Common myeloid progenitor, CD34-positive (primary cell): Measurements from ENCODE around the gene EFNB2.

Experiments
- CTCF ChIA-PET: fragments of 350-600 bp; sonication (Branson Sonifier 250); formaldehyde crosslinking; loops from one replicate; lab custom pipeline; 2021; ENCODE audit warnings: antibody characterized with exemption; lab: Charles Lee
- POLR2A ChIA-PET: fragments of 350-600 bp; sonication (Branson Sonifier 250); formaldehyde crosslinking; loops from one replicate; lab custom pipeline; 2021; ENCODE audit warnings: antibody characterized with exemption; lab: Charles Lee
- DNase-seq, 3 donors: peaks; one replicate each; pipeline versions ENCODE4 v3.0.0 to v3.0.0-alpha.2; 2013
- H3K27ac ChIP-seq, 2 experiments: 1 replicate in 1 of 2; 2 replicates in 1 of 2; pipeline ENCODE4 v1.7.0; 2013; ENCODE audit warnings: inconsistent platforms in 2 of 2, low read length in 2 of 2, mild to moderate bottlenecking in 2 of 2, low read depth in 1 of 2, moderate library complexity in 1 of 2; ENCODE audit not compliant: severe bottlenecking in 2 of 2, insufficient read depth in 1 of 2, poor library complexity in 1 of 2
- H3K27me3 ChIP-seq, 5 experiments: replicated peaks in 2 of 5; 1 replicate in 3 of 5; 2 replicates in 2 of 5; pipeline versions ENCODE4 v1.6.1 to v1.7.0; 2013; ENCODE audit warnings: low read length in 4 of 5, mild to moderate bottlenecking in 2 of 5, moderate library complexity in 2 of 5, inconsistent platforms in 1 of 5; ENCODE audit not compliant: insufficient read depth in 5 of 5, control insufficient read depth in 4 of 5
- H3K36me3 ChIP-seq, 4 experiments: 1 replicate in 2 of 4; 2 replicates in 2 of 4; pipeline versions ENCODE4 v1.6.1 to v1.7.0; 2013; ENCODE audit warnings: low read length in 3 of 4, control low read depth in 1 of 4, mild to moderate bottlenecking in 1 of 4; ENCODE audit not compliant: control insufficient read depth in 4 of 4, insufficient read depth in 4 of 4
- H3K4me1 ChIP-seq, 4 experiments: 1 replicate in 3 of 4; 2 replicates in 1 of 4; pipeline versions ENCODE4 v1.6.1 to v1.7.1; 2013; ENCODE audit warnings: low read length in 3 of 4, mild to moderate bottlenecking in 3 of 4, control low read depth in 1 of 4, inconsistent platforms in 1 of 4, moderate library complexity in 1 of 4; ENCODE audit not compliant: control insufficient read depth in 4 of 4, insufficient read depth in 4 of 4; ENCODE audit errors: control extremely low read depth in 1 of 4
- H3K4me3 ChIP-seq, 7 experiments: 1 replicate in 4 of 7; 2 replicates in 3 of 7; pipeline versions ENCODE4 v1.5.1 to v1.7.0; 2013; ENCODE audit warnings: mild to moderate bottlenecking in 7 of 7, low read length in 6 of 7, moderate library complexity in 6 of 7, inconsistent platforms in 2 of 7, low read depth in 2 of 7, control low read depth in 1 of 7; ENCODE audit not compliant: insufficient read depth in 4 of 7, control insufficient read depth in 1 of 7; ENCODE audit errors: extremely low read depth in 1 of 7
- H3K9me3 ChIP-seq, 5 experiments: 1 replicate in 4 of 5; 2 replicates in 1 of 5; pipeline versions ENCODE4 v1.6.1 to v1.7.1; 2013; ENCODE audit warnings: low read length in 4 of 5, mild to moderate bottlenecking in 2 of 5, inconsistent platforms in 1 of 5, low read depth in 1 of 5, moderate library complexity in 1 of 5; ENCODE audit not compliant: control insufficient read depth in 4 of 5, insufficient read depth in 2 of 5; ENCODE audit errors: control extremely low read depth in 1 of 5
- WGBS: methylation state at CpG from one replicate; pipeline ENCODE4 v1.1.5; 2013; ENCODE audit not compliant: insufficient coverage; 5-methylcytosine and 5-hydroxymethylcytosine counted together

EFNB2 gene

DNA sequence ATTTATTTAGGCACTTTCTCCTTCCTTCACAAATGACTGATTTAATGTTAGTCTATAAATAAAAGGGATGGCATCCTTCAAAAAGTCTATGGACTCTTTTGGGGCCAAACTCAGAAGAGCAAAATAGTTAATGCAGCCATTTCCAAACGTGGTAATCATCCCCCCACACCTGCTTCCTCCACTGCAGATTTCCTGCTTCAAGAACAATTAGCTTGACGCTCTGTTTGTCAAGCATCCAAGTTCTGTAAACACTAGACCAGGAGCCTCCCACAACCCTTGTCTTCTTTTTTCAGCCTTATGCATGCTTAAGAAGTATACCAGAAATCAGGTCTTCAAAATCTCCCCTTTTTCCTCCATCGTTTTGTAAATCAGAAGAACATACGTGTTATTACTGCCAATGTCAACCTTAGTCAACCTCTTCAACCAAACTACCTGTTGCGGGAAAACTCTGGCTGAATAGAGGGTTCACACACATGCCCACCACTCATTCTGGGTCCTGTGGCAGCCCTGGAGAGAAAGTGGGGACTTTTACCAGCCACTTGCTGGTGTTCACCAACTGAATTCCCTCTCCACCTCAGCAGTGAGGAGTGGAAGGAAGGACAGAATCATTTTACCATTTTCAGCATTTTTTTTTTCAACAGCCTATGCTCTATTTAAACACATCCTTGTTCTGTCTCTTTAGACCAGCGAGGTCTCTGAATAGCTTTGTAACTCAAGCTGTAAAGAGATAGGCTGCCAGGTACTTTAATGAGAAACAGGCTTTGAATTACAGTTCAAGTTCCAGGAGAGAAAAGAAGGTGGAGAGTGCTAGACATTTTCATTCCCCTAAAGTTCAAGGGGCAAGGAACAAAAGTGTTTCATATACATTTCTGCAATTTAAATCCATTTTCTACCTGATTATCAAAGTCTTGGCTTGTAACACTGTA, 39.1 kb downstream of the EFNB2 start:
- Histone ChIP-seq H3K4me1 (peaks cover 25 to 91% (median 74%) of the 10 kb centered on the region in 4 experiments), H3K36me3 (no peaks in the 10 kb centered on the region), H3K9me3 (no peaks in the 10 kb centered on the region), H3K27ac (no peak overlapping the region), H3K4me3 (peak overlapping the region in 1 of 7 experiments; percentile 32), H3K27me3 (no peaks in the 10 kb centered on the region)
- POLR2A ChIA-PET, result interaction anchor here (0.6 to 1.0 kb wide), 2 partner anchors 11 to 423 kb away, joined by 3 to 5 read pairs; no protein-coding TSS in a partner anchor
- CTCF ChIA-PET, result interaction anchor here (1.5 to 1.6 kb wide), 2 partner anchors 11 to 15 kb away, joined by 4 to 5 read pairs; no protein-coding TSS in a partner anchor
- peak; percentile 90 to 99 (median 97) for DNase-seq
- WGBS, result 16% methylated on average over 3 of the region's 6 CpGs

DNA sequence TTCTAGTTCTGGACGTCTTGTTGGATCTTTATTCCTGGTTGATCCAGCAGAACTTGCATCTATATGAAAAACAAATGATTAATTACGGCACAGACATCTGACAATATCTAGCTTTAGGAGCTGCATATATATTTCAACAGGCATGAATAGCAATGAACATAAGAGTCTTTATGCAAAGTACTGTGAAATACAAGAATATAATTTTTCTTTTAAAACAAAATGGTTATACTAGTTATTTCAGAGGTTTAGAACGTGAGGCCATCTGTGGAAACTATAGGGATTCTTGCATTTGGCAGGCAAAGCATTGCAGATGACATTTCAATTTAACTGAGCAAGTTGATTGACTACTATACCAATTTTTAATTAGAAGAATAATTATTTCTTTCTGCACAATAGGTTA, 40.5 kb downstream of the EFNB2 start:
- ChIA-PET POLR2A (no interaction called here), CTCF (interaction anchor here (0.7 to 2.8 kb wide), 5 partner anchors 10 to 41 kb away, joined by 4 to 11 read pairs (median 4); partner anchors contain the start of gene EFNB2)
- H3K9me3 ChIP-seq, result no peaks in the 10 kb centered on the region
- H3K36me3 ChIP-seq, result no peaks in the 10 kb centered on the region
- no peaks in the 10 kb centered on the region for H3K27me3 ChIP-seq
- no peak overlapping the region for H3K4me3 ChIP-seq
- WGBS, result 100% methylated on average over 1 of the region's 3 CpGs
- peaks cover 22 to 97% (median 76%) of the 10 kb centered on the region in 4 experiments for H3K4me1 ChIP-seq
- no peak for DNase-seq
- H3K27ac ChIP-seq, result no peak overlapping the region

- no peak overlapping the region for H3K27ac ChIP-seq
- H3K9me3 ChIP-seq, result no peaks in the 10 kb centered on the region
- no peaks in the 10 kb centered on the region for H3K36me3 ChIP-seq
- H3K27me3 ChIP-seq, result no peaks in the 10 kb centered on the region
- H3K4me1 ChIP-seq, result peaks cover 22 to 94% (median 72%) of the 10 kb centered on the region in 4 experiments
- no peak for DNase-seq
- ChIA-PET POLR2A (no interaction called here), CTCF (interaction anchor here (0.7 to 2.8 kb wide), 6 partner anchors 9 to 41 kb away, joined by 4 to 11 read pairs (median 4); partner anchors contain the start of gene EFNB2)
- no peak overlapping the region for H3K4me3 ChIP-seq
Observed at GRCh38 chr13:106494506-106494905, 41.0 kb downstream of the EFNB2 start.

DNA sequence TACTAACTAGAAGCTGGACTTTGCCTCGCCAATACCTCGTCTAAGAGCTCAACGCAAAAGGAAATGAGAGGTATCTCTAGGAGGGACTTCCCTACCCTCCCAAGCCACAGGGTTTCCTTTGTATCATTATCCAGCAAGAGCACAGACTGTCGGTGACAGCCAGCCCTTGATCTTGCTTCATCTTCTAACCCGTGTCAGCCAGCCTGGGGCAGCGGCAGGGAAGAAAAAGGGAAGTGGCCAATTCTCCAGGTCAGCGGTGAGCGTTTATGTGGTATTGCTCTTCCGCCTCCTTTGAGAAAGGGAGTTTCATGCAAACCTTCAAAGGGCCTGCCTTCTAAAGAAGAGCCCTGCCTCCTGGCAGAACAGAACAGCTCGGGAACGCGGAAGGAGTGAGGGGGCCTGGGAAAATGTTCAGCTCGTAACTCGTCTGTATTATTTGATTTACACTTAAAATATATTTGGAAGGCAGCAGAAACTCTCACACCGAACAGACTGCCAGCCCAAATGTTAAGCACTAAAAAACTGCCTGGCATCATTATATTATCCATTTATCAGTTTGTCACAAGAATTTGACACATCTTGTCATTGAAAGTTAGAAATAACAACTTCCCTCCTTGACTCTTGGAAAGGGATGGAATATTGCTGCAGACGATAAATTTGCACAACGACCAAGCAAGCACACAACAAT, 41.8 kb downstream of the EFNB2 start:
- Histone ChIP-seq H3K4me1 (peaks cover 20 to 85% (median 64%) of the 10 kb centered on the region in 4 experiments), H3K27me3 (peaks cover 0 to 2% (median 0%) of the 10 kb centered on the region in 5 experiments), H3K27ac (no peak overlapping the region), H3K9me3 (no peaks in the 10 kb centered on the region), H3K4me3 (peak overlapping the region in 2 of 7 experiments; percentile 19 to 48), H3K36me3 (no peaks in the 10 kb centered on the region)
- POLR2A ChIA-PET, result no interaction called here
- peak; percentile 93 to 97 (median 97) for DNase-seq
- WGBS, result 10% methylated on average over 12 of the region's 17 CpGs
- CTCF ChIA-PET, result interaction anchor here (1.0 to 2.8 kb wide), 5 partner anchors 8 to 42 kb away, joined by 3 to 11 read pairs (median 4); partner anchors contain the start of gene EFNB2

- H3K4me3 ChIP-seq, result peak overlapping the region in 2 of 7 experiments; percentile 19 to 48
- no peaks in the 10 kb centered on the region for H3K9me3 ChIP-seq
- 87% methylated on average over 54 of the region's 54 CpGs for WGBS
- no peaks in the 10 kb centered on the region for H3K36me3 ChIP-seq
- peak in 2 of 3 donors; percentile 40 to 55 for DNase-seq
- ChIA-PET POLR2A (interaction anchor here (0.6 kb wide), 1 partner anchor 11 kb away, joined by 6 read pairs; no protein-coding TSS in a partner anchor), CTCF (interaction anchor here (1.4 to 2.8 kb wide), 4 partner anchors 7 to 43 kb away, joined by 4 to 11 read pairs (median 6); partner anchors contain the start of gene EFNB2)
- H3K27me3 ChIP-seq, result peaks cover 0 to 6% (median 0%) of the 10 kb centered on the region in 5 experiments
- peaks cover 16 to 77% (median 56%) of the 10 kb centered on the region in 4 experiments for H3K4me1 ChIP-seq
- no peak overlapping the region for H3K27ac ChIP-seq
Observed at GRCh38 chr13:106492588-106493475, 42.6 kb downstream of the EFNB2 start.

DNA sequence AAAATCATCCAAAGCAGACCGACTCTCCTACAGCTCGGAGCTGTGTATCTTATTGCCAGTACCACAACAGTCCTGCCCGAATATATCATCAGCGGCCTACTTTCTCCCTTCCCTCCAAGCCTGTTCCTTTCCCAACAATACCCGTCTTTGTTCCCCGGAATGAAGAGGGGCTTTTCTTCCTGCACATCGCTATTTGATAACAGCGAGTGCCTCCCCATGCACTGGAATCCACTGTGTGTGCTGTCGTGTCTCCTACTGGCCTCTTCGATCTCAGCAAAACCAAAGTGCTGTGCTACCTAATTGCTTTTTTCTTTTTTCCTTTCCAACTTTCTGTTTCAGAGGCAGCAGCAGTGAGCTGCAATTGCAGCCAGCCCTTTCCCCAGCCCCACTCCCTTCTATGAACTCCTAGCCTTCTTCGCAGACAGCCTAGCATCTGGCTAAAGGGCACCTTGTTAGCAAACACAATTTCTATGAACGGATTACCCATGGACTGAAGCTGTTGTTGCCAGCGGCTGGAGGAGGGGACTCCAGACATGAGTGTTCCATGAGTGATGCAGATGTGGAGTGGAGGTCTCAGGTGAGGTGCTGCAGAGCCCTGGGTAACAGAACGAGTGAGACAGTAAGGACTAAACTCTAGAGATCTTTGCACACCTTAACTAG, 43.4 kb downstream of the EFNB2 start:
- 90% methylated on average over 13 of the region's 14 CpGs for WGBS
- peaks cover 15 to 72% (median 52%) of the 10 kb centered on the region in 4 experiments for H3K4me1 ChIP-seq
- DNase-seq, result no peak
- no peak overlapping the region for H3K27ac ChIP-seq
- H3K27me3 ChIP-seq, result peaks cover 0 to 6% (median 0%) of the 10 kb centered on the region in 5 experiments
- H3K36me3 ChIP-seq, result no peaks in the 10 kb centered on the region
- H3K9me3 ChIP-seq, result no peaks in the 10 kb centered on the region
- no peak overlapping the region for H3K4me3 ChIP-seq
- ChIA-PET CTCF (no interaction called here), POLR2A (interaction anchor here (0.6 kb wide), 1 partner anchor 12 kb away, joined by 6 read pairs; no protein-coding TSS in a partner anchor)
